ENCODE measurements around the gene GLRX2. TPM values are rescaled to one million over a fixed set of nuclear protein-coding genes. Genes with fewer than 3 reads are reported as not detected.

The GLRX2 gene
- total and polyA plus RNA-seq, 4 donors = 3.1 to 25.8 (median 7.8) TPM

- Histone ChIP-seq H3K27ac (ENCODE audit: low read depth in 1 of 2, low read length in 2 of 2) (no peak overlapping the region), H3K9ac (ENCODE audit: low read depth in 1 of 2, low read length in 2 of 2) (no peak overlapping the region), H3K4me1 (ENCODE audit: control insufficient read depth in 4 of 4, insufficient read depth in 4 of 4, low read length in 3 of 4) (no peaks in the 10 kb centered on the region), H3K36me3 (ENCODE audit: control insufficient read depth in 4 of 4, insufficient read depth in 3 of 4, low read depth in 1 of 4, low read length in 3 of 4) (peaks cover 0 to 45% (median 27%) of the 10 kb centered on the region in 4 donors), H3K9me3 (ENCODE audit: control insufficient read depth in 4 of 4, low read length in 3 of 4) (peaks cover 0 to 6% (median 0%) of the 10 kb centered on the region in 4 donors), H3K4me3 (ENCODE audit: low read depth in 1 of 3, low read length in 3 of 3) (no peak overlapping the region), H3K27me3 (ENCODE audit: control insufficient read depth in 4 of 4, insufficient read depth in 4 of 4, low read length in 3 of 4) (no peaks in the 10 kb centered on the region)
- WGBS = 93% methylated on average over 3 of the region's 3 CpGs
- DNase-seq (ENCODE audit: low spot score) = no peak
- TF ChIP-seq SP1 (IDR thresholded peaks at IDR 0.05) (no peak), RAD21 (IDR thresholded peaks at IDR 0.05) (no peak), RXRA (IDR thresholded peaks at IDR 0.05) (no peak), ATF3 (IDR thresholded peaks at IDR 0.05) (no peak), CTCF (IDR thresholded peaks at IDR 0.05; ENCODE audit: low read depth, low read length, missing input control) (no peak), GABPA (IDR thresholded peaks at IDR 0.05 in 1 of 2, conservative IDR thresholded peaks at IDR 0.05 in 1 of 2) (no peak), ZBTB33 (IDR thresholded peaks at IDR 0.05) (no peak), NR2F2 (IDR thresholded peaks at IDR 0.05) (no peak), REST (IDR thresholded peaks at IDR 0.05) (no peak), JUND (IDR thresholded peaks at IDR 0.05) (no peak), EGR1 (IDR thresholded peaks at IDR 0.05; ENCODE audit: low read depth in 2 of 2) (no peak), FOXA2 (IDR thresholded peaks at IDR 0.05) (no peak), HNF4G (IDR thresholded peaks at IDR 0.05) (no peak)
Measured at GRCh38 chr1:193079187-193079586, 26.0 kb downstream of the GLRX2 start.

- no peak overlapping the region for H3K4me3 ChIP-seq (ENCODE audit: low read depth in 1 of 3, low read length in 3 of 3)
- no peak overlapping the region for H3K27ac ChIP-seq (ENCODE audit: low read depth in 1 of 2, low read length in 2 of 2)
- no peak for DNase-seq (ENCODE audit: low spot score)
- no peaks in the 10 kb centered on the region for H3K4me1 ChIP-seq (ENCODE audit: control insufficient read depth in 4 of 4, insufficient read depth in 4 of 4, low read length in 3 of 4)
- no peaks in the 10 kb centered on the region for H3K27me3 ChIP-seq (ENCODE audit: control insufficient read depth in 4 of 4, insufficient read depth in 4 of 4, low read length in 3 of 4)
- no peak overlapping the region for H3K9ac ChIP-seq (ENCODE audit: low read depth in 1 of 2, low read length in 2 of 2)
- peaks cover 0 to 6% (median 0%) of the 10 kb centered on the region in 4 donors for H3K9me3 ChIP-seq (ENCODE audit: control insufficient read depth in 4 of 4, low read length in 3 of 4)
- TF ChIP-seq GABPA (IDR thresholded peaks at IDR 0.05 in 1 of 2, conservative IDR thresholded peaks at IDR 0.05 in 1 of 2) = no peak
- no peak for TF ChIP-seq FOXA2 (IDR thresholded peaks at IDR 0.05)
- TF ChIP-seq JUND (IDR thresholded peaks at IDR 0.05) = no peak
- TF ChIP-seq SP1 (IDR thresholded peaks at IDR 0.05) = no peak
- TF ChIP-seq HNF4G (IDR thresholded peaks at IDR 0.05) = no peak
- no peak for TF ChIP-seq FOXA1 (IDR thresholded peaks at IDR 0.05)
- TF ChIP-seq MAX (IDR thresholded peaks at IDR 0.05) = no peak
- TF ChIP-seq ZBTB33 (IDR thresholded peaks at IDR 0.05) = no peak
- H3K36me3 ChIP-seq (ENCODE audit: control insufficient read depth in 4 of 4, insufficient read depth in 3 of 4, low read depth in 1 of 4, low read length in 3 of 4) = peaks cover 0 to 38% (median 25%) of the 10 kb centered on the region in 4 donors
Measured at GRCh38 chr1:193077991-193078390, 27.2 kb downstream of the GLRX2 start.

Measured in liver (tissue), 9 donors.